SK-N-SH (cell line): ENCODE results near the gene RICTOR.

Experiments used
- EP300 ChIP-seq, 2 experiments: IDR thresholded peaks; 2 replicates each; pipeline versions ENCODE4 v1.4.0 to v1.6.1; 2012; ENCODE audit warnings: borderline replicate concordance in 1 of 2, low read depth in 1 of 2, low read length in 1 of 2
- EZH2phosphoT487 ChIP-seq: fragments of 200-600 bp; sonication (generic); IDR thresholded peaks from 2 replicates; pipeline ENCODE4 v1.6.1; 2017; ENCODE audit warnings: low read depth, mixed run types, mild to moderate bottlenecking, antibody characterized with exemption, moderate library complexity, borderline replicate concordance
- GATA2 ChIP-seq: sonication (generic); formaldehyde crosslinking; IDR thresholded peaks from 2 replicates; pipeline ENCODE4 v1.5.0; 2020; ENCODE audit warnings: mild to moderate bottlenecking, missing genetic modification reagents
- RCOR1 ChIP-seq: fragments of 150-350 bp; IDR thresholded peaks from 2 replicates; pipeline ENCODE4 v1.6.1; 2017; ENCODE audit warnings: antibody characterized with exemption, low read length
- SMC3 ChIP-seq: IDR thresholded peaks from 2 replicates; pipeline ENCODE4 v1.6.1; 2012; ENCODE audit warnings: low read depth, low read length, improper control_type of control experiment
- TAF1 ChIP-seq: IDR thresholded peaks from 2 replicates; pipeline ENCODE4 v1.6.1; 2012; ENCODE audit warnings: low read depth, mild to moderate bottlenecking, low read length, moderate library complexity, borderline replicate concordance
- TF ChIP-seq, protein P1 (sequence below): fragments of 200-600 bp; sonication (generic); IDR thresholded peaks from 2 replicates; pipeline ENCODE4 v1.6.1; 2017; ENCODE audit warnings: antibody characterized with exemption, mild to moderate bottlenecking, moderate library complexity
- TF ChIP-seq, protein P2 (sequence below): IDR thresholded peaks from 2 replicates; pipeline ENCODE4; 2012

DNA sequence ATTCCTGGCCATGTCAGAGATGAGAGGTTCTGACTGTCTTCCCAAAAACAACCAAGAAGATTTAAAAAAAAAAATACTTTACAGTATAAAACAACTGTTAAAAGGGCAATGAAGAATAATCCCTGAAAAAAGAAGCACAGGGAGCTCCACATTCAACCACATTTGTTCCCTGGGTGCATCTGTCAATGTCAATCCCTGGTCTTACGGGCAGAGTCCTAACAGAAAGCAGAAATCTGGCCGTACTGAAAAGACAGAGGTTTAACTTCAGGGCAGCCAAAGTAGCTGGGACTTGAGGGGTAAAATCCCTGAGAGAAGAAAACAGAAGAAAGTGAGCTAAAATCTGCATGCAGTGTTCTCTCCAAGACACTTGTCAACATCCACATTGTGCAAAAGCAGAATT lies 76.6 kb downstream of the RICTOR start:
- TF ChIP-seq GATA2 = no peak
- TF ChIP-seq SMC3 = no peak
- TF ChIP-seq, protein P1, sequence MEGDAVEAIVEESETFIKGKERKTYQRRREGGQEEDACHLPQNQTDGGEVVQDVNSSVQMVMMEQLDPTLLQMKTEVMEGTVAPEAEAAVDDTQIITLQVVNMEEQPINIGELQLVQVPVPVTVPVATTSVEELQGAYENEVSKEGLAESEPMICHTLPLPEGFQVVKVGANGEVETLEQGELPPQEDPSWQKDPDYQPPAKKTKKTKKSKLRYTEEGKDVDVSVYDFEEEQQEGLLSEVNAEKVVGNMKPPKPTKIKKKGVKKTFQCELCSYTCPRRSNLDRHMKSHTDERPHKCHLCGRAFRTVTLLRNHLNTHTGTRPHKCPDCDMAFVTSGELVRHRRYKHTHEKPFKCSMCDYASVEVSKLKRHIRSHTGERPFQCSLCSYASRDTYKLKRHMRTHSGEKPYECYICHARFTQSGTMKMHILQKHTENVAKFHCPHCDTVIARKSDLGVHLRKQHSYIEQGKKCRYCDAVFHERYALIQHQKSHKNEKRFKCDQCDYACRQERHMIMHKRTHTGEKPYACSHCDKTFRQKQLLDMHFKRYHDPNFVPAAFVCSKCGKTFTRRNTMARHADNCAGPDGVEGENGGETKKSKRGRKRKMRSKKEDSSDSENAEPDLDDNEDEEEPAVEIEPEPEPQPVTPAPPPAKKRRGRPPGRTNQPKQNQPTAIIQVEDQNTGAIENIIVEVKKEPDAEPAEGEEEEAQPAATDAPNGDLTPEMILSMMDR = no peak
- no peak for TF ChIP-seq EZH2phosphoT487
- no peak for TF ChIP-seq RCOR1
- TF ChIP-seq, protein P2, sequence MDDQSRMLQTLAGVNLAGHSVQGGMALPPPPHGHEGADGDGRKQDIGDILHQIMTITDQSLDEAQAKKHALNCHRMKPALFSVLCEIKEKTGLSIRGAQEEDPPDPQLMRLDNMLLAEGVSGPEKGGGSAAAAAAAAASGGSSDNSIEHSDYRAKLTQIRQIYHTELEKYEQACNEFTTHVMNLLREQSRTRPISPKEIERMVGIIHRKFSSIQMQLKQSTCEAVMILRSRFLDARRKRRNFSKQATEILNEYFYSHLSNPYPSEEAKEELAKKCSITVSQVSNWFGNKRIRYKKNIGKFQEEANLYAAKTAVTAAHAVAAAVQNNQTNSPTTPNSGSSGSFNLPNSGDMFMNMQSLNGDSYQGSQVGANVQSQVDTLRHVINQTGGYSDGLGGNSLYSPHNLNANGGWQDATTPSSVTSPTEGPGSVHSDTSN = no peak
- no peak for TF ChIP-seq TAF1
- no peak for TF ChIP-seq EP300 (IDR thresholded peaks at IDR 0.05; ENCODE audit: borderline replicate concordance in 1 of 2, low read depth in 1 of 2, low read length in 1 of 2)
